ENCODE measurements around the gene DOCK4.

GRCh38 chr7:112212571-112212970 is 6.4 kb upstream of the DOCK4 start:
- TF ChIP-seq CTCF (IDR thresholded peaks at IDR 0.05; ENCODE audit: insufficient read depth, low read length), result no peak
- no peak for TF ChIP-seq POLR2AphosphoS5 (IDR thresholded peaks at IDR 0.05; ENCODE audit: low read depth)
- no peak for TF ChIP-seq SPI1 (IDR thresholded peaks at IDR 0.05; ENCODE audit: borderline replicate concordance, low read depth)
- TF ChIP-seq REST (IDR thresholded peaks at IDR 0.05; ENCODE audit: insufficient replicate concordance, low read depth), result no peak
- no peak for TF ChIP-seq GABPA (IDR thresholded peaks at IDR 0.05; ENCODE audit: low read depth)
